GM23338 (cell line): Measurements from ENCODE around the gene PAFAH2. TPM values are rescaled to one million over a fixed set of nuclear protein-coding genes. Genes with fewer than 3 reads are reported as not detected.

Source experiments
- ATAC-seq: fragments of 200-7000 bp; cut with Tn5 transposase; 3 replicates; pipeline ENCODE4 v1.9.1; 2020
- DNase-seq: peaks from one replicate; pipeline ENCODE4 v3.0.0-alpha.2; 2015; ENCODE audit warnings: low spot score
- H2AFZ ChIP-seq: fragments of 200-600 bp; sonication (generic); 2 replicates; pipeline ENCODE4 v1.8.0; 2016; ENCODE audit warnings: antibody characterized with exemption, mild to moderate bottlenecking, moderate library complexity
- H3F3A ChIP-seq: fragments of 200-600 bp; sonication (generic); replicated peaks from 2 replicates; pipeline ENCODE4 v1.8.0; 2017; ENCODE audit warnings: antibody characterized with exemption, mixed run types, low read depth
- H3K27ac ChIP-seq: fragments of 200-600 bp; sonication (generic); 2 replicates; pipeline ENCODE4 v1.6.1; 2016; ENCODE audit warnings: low read depth
- H3K27me3 ChIP-seq: fragments of 200-600 bp; sonication (generic); 2 replicates; pipeline ENCODE4 v1.8.0; 2016; ENCODE audit warnings: mild to moderate bottlenecking, mixed run types, moderate library complexity; ENCODE audit not compliant: insufficient read depth
- H3K36me3 ChIP-seq: fragments of 200-600 bp; sonication (generic); 2 replicates; pipeline ENCODE4 v1.8.0; 2016; ENCODE audit warnings: mild to moderate bottlenecking; ENCODE audit not compliant: insufficient read depth
- H3K4me1 ChIP-seq: fragments of 200-600 bp; sonication (generic); 2 replicates; pipeline ENCODE4 v1.8.0; 2016; ENCODE audit warnings: mild to moderate bottlenecking, moderate library complexity; ENCODE audit not compliant: insufficient read depth
- H3K4me2 ChIP-seq: fragments of 200-600 bp; sonication (generic); 2 replicates; pipeline ENCODE4 v1.7.1; 2017; ENCODE audit warnings: mixed run types
- H3K4me3 ChIP-seq: fragments of 200-600 bp; sonication (generic); 2 replicates; pipeline ENCODE4 v1.6.1; 2016; ENCODE audit warnings: mixed run types
- H3K79me2 ChIP-seq: fragments of 200-600 bp; sonication (generic); replicated peaks from 2 replicates; pipeline ENCODE4 v1.8.0; 2017; ENCODE audit warnings: mild to moderate bottlenecking; ENCODE audit not compliant: insufficient read depth
- H3K9me2 ChIP-seq: fragments of 200-600 bp; sonication (generic); 2 replicates; pipeline ENCODE4 v1.8.0; 2017; ENCODE audit not compliant: insufficient read depth
- H4K20me1 ChIP-seq: fragments of 200-600 bp; sonication (generic); replicated peaks from 2 replicates; pipeline ENCODE4 v1.8.0; 2017; ENCODE audit warnings: mild to moderate bottlenecking; ENCODE audit not compliant: insufficient read depth
- H3K27ac Mint-ChIP-seq: 2 replicates; pipeline ENCODE4 v1.8.0; 2020; ENCODE audit warnings: inconsistent platforms, mild to moderate bottlenecking, moderate library complexity, mixed read lengths
- H3K27me3 Mint-ChIP-seq: 3 replicates; pipeline ENCODE4 v1.8.0; 2022; ENCODE audit warnings: low read depth, mild to moderate bottlenecking, moderate library complexity, mixed read lengths, inconsistent platforms; ENCODE audit not compliant: insufficient read depth, poor library complexity
- H3K36me3 Mint-ChIP-seq: 3 replicates; pipeline ENCODE4 v1.8.0; 2021; ENCODE audit warnings: low read depth, mild to moderate bottlenecking, inconsistent platforms, moderate library complexity, mixed read lengths
- H3K4me1 Mint-ChIP-seq: 3 replicates; pipeline ENCODE4 v1.8.0; 2020; ENCODE audit warnings: mild to moderate bottlenecking, inconsistent platforms, mixed read lengths
- H3K4me3 Mint-ChIP-seq: 3 replicates; pipeline ENCODE4 v1.8.0; 2021; ENCODE audit warnings: moderate library complexity, mild to moderate bottlenecking, inconsistent platforms, mixed read lengths
- H3K9me3 Mint-ChIP-seq: 3 replicates; pipeline ENCODE4 v1.8.0; 2020; ENCODE audit warnings: moderate library complexity, mild to moderate bottlenecking, inconsistent platforms, mixed read lengths
- CREB1 ChIP-seq: fragments of 250-450 bp; sonication (Bioruptor Pico); IDR thresholded peaks from 2 replicates; pipeline ENCODE4 v1.5.0; 2020; ENCODE audit warnings: low read depth, mild to moderate bottlenecking, moderate library complexity
- CTCF ChIP-seq, 2 experiments: fragments of 200-600 bp in 1 of 2; sonication (generic) in 1 of 2; conservative IDR thresholded peaks; 2 replicates each; pipeline versions ENCODE4 v1.5.1 to v1.6.1; 2016 to 2017; ENCODE audit warnings: antibody characterized with exemption in 2 of 2, low read depth in 2 of 2, mild to moderate bottlenecking in 2 of 2, moderate library complexity in 1 of 2
- ETS1 ChIP-seq: IDR thresholded peaks from 2 replicates; pipeline ENCODE4 v1.6.1; 2016; ENCODE audit warnings: antibody characterized with exemption
- EZH2phosphoT487 ChIP-seq: fragments of 200-600 bp; sonication (generic); IDR thresholded peaks from one replicate; pipeline ENCODE4 v1.8.1; 2018; ENCODE audit warnings: antibody characterized with exemption; ENCODE audit not compliant: unreplicated experiment
- JUNB ChIP-seq: IDR thresholded peaks from one replicate; pipeline ENCODE4 v1.6.1; 2016; ENCODE audit warnings: antibody characterized with exemption; ENCODE audit not compliant: unreplicated experiment
- POLR2AphosphoS5 ChIP-seq: IDR thresholded peaks from 2 replicates; pipeline ENCODE4 v1.6.1; 2016; ENCODE audit warnings: antibody characterized with exemption, low read depth
- REST ChIP-seq: IDR thresholded peaks from one replicate; pipeline ENCODE4 v1.6.1; 2018; ENCODE audit warnings: antibody characterized with exemption; ENCODE audit not compliant: unreplicated experiment
- STAT1 ChIP-seq: IDR thresholded peaks from one replicate; pipeline ENCODE4 v1.6.1; 2016; ENCODE audit warnings: antibody characterized with exemption; ENCODE audit not compliant: unreplicated experiment
- ZNF114 ChIP-seq: fragments of 250-450 bp; sonication (Bioruptor Pico); IDR thresholded peaks from 2 replicates; pipeline ENCODE4 v1.5.0; 2020; ENCODE audit warnings: mild to moderate bottlenecking, moderate library complexity
- ZNF331 ChIP-seq: fragments of 250-450 bp; sonication (Bioruptor Pico); IDR thresholded peaks from 2 replicates; pipeline ENCODE4 v1.5.0; 2020; ENCODE audit warnings: low read depth, mild to moderate bottlenecking, moderate library complexity
- ZNF462 ChIP-seq: fragments of 250-450 bp; sonication (Bioruptor Pico); IDR thresholded peaks from 2 replicates; pipeline ENCODE4 v1.5.0; 2020; ENCODE audit warnings: mild to moderate bottlenecking, moderate library complexity
- polyA plus RNA-seq: library from polyadenylated mRNA; unstranded; fragments of >200 nt; fragmentation: Nextera tagmentation; extraction: Ambion mirVana; gene quantifications from 2 replicates; pipeline ENCODE4 v1.2.1, GENCODE V29; 2016
- total RNA-seq: library from RNA; depleted of rRNA; stranded (reverse); fragments of >200 nt; shearing (Covaris generic); gene quantifications from 2 replicates; pipeline ENCODE4 v1.2.3, GENCODE V29; 2014

Gene PAFAH2
- total and polyA plus RNA-seq, 2 experiments from 2014 or later, result 5.7 to 10.3 TPM

- no peak for TF ChIP-seq REST
- no peak for TF ChIP-seq CREB1 (CRISPR knock-in tag)
- TF ChIP-seq CTCF (conservative IDR thresholded peaks at IDR 0.05; ENCODE audit: low read depth in 2 of 2), result no peak
- no peak for TF ChIP-seq JUNB
- TF ChIP-seq STAT1, result no peak
- no peak for TF ChIP-seq ETS1
- no peak for TF ChIP-seq ZNF331 (CRISPR knock-in tag)
Measured at GRCh38 chr1:26020941-26021646, 23.2 kb upstream of the PAFAH2 start (continued).

- H3K27ac Mint-ChIP-seq, result no peak overlapping the region
- H4K20me1 ChIP-seq, result no peaks in the 10 kb centered on the region
- no peak overlapping the region for H3K4me3 ChIP-seq
- no peaks in the 10 kb centered on the region for H3K79me2 ChIP-seq
- no peaks in the 10 kb centered on the region for H3K9me2 ChIP-seq
- H3K27me3 Mint-ChIP-seq, result peaks cover 9% of the 10 kb centered on the region
- no peaks in the 10 kb centered on the region for H3K9me3 Mint-ChIP-seq
- H3K4me1 ChIP-seq, result peaks cover 3% of the 10 kb centered on the region; the same call in 1 of the 2 replicates
- no peak overlapping the region; the same call in 2 of the 3 replicates for H3K4me3 Mint-ChIP-seq
- peaks cover 29% of the 10 kb centered on the region for H3K4me1 Mint-ChIP-seq
- no peaks in the 10 kb centered on the region for H3K27me3 ChIP-seq
- H3K36me3 Mint-ChIP-seq, result no peaks in the 10 kb centered on the region
- no peak for DNase-seq
- no peaks in the 10 kb centered on the region for H3K36me3 ChIP-seq
- no peak overlapping the region for H2AFZ ChIP-seq
- no peaks in the 10 kb centered on the region for H3F3A ChIP-seq
- ATAC-seq, result no peak
- no peak overlapping the region for H3K27ac ChIP-seq
- H3K4me2 ChIP-seq, result no peak overlapping the region
- TF ChIP-seq ZNF114 (CRISPR knock-in tag) (no peak), ETS1 (no peak), STAT1 (no peak), EZH2phosphoT487 (no peak), POLR2AphosphoS5 (no peak), ZNF462 (CRISPR knock-in tag) (no peak)
Measured at GRCh38 chr1:26020330-26020768, 22.5 kb upstream of the PAFAH2 start.
